ENCODE data around the gene OR51A7. TPM values are rescaled to one million over a fixed set of nuclear protein-coding genes. Genes with fewer than 3 reads are reported as not detected.
"Not testable (repeated sequence)": the region's sequence is repeated elsewhere in the genome, so short reads cannot be mapped to it uniquely, and the experiment has no call there.

The OR51A7 gene
- total and polyA plus RNA-seq, 2 donors (not counting 3 experiments of a cell fraction or from before 2014, with no cell fraction given): not detected

GRCh38 chr11:4947505-4947904 is 43.9 kb downstream of the OR51A7 start, which contains the start of gene OR51A4:
TSS of gene OR51A4 (minus strand) at chr11:4947605. CDS start at chr11:4947100, 505 bp downstream.
- BruUV-seq (replicated peaks): no TSS peak
- Histone ChIP-seq H3K9me3 (replicated peaks; ENCODE audit: control insufficient read depth, insufficient read depth, low read length) (no peaks in the 10 kb centered on the region), H3K27me3 (ENCODE audit: control insufficient read depth in 2 of 2, insufficient read depth in 2 of 2, low read length in 2 of 2) (no peaks in the 10 kb centered on the region), H4K20me1 (replicated peaks; ENCODE audit: control insufficient read depth, extremely low read depth, insufficient read depth, low read length) (no peaks in the 10 kb centered on the region), H3K9ac (replicated peaks; ENCODE audit: extremely low read depth, insufficient read depth, low read length) (no peak within 1 kb of the TSS), H3K4me2 (ENCODE audit: insufficient read depth, low read length) (no peak within 1 kb of the TSS), H3K9me1 (replicated peaks; ENCODE audit: control insufficient read depth, extremely low read depth, insufficient read depth, low read length) (no peaks in the 10 kb centered on the region), H3K27ac (ENCODE audit: insufficient read depth, low read depth, low read length) (no peak within 1 kb of the TSS), H2AFZ (ENCODE audit: low read depth, low read length) (no peak within 1 kb of the TSS), H3K79me2 (ENCODE audit: control insufficient read depth, insufficient read depth, low read length) (no peaks in the 10 kb centered on the region), H3K4me1 (ENCODE audit: control insufficient read depth, extremely low read depth, insufficient read depth, low read length) (no peaks in the 10 kb centered on the region), H3K36me3 (ENCODE audit: control insufficient read depth in 2 of 2, extremely low read depth in 1 of 2, insufficient read depth in 2 of 2, low read length in 2 of 2) (no peaks in the 10 kb centered on the region), H3K4me3 (replicated peaks in 1 of 3; ENCODE audit: insufficient read depth in 1 of 3, low read depth in 1 of 3, low read length in 3 of 3) (no peak within 1 kb of the TSS)
- intact Hi-C loops (cut with micrococcal nuclease): no loop called here
- CTCF ChIA-PET: no interaction called here
- no peak for TF ChIP-seq MAX (IDR thresholded peaks at IDR 0.05; ENCODE audit: insufficient read depth, insufficient read length)
- TF ChIP-seq FOS (IDR thresholded peaks at IDR 0.05; ENCODE audit: borderline replicate concordance, insufficient read depth, low read length): no peak
- no peak for TF ChIP-seq GATA2 (IDR thresholded peaks at IDR 0.05; ENCODE audit: insufficient read depth, insufficient read length, low read depth, low read length)
- no peak for TF ChIP-seq POLR2A (IDR thresholded peaks at IDR 0.05; ENCODE audit: low read depth, low read length)
- no peak for TF ChIP-seq POLR2AphosphoS5 (IDR thresholded peaks at IDR 0.05; ENCODE audit: insufficient read depth, low read depth, low read length)
- no peak for TF ChIP-seq EZH2 (IDR thresholded peaks at IDR 0.05; ENCODE audit: borderline replicate concordance, low read depth, low read length, severe bottlenecking)
- TF ChIP-seq MYC (IDR thresholded peaks at IDR 0.05; ENCODE audit: low read depth, low read length): no peak
- TF ChIP-seq CTCF (IDR thresholded peaks at IDR 0.05; ENCODE audit: extremely low read depth in 1 of 2, insufficient read depth in 1 of 2, low read depth in 1 of 2, low read length in 2 of 2): no peak
- TF ChIP-seq JUN (IDR thresholded peaks at IDR 0.05; ENCODE audit: borderline replicate concordance, insufficient read depth, insufficient read length, low read depth): no peak
- POLR2A ChIA-PET: no interaction called here
- dilution Hi-C loops (cut with MboI; ENCODE audit: extremely low pct_ligation_motif_present, low sequenced_read_pairs): no loop called here
- DNase-seq (ENCODE audit: low read depth, low spot score): no peak
- no peak for FAIRE-seq

- BruUV-seq (replicated peaks); H3K9me1 ChIP-seq (replicated peaks; ENCODE audit: control insufficient read depth, extremely low read depth, insufficient read depth, low read length); H3K4me2 ChIP-seq (ENCODE audit: insufficient read depth, low read length); CTCF ChIA-PET; H4K20me1 ChIP-seq (replicated peaks; ENCODE audit: control insufficient read depth, extremely low read depth, insufficient read depth, low read length); dilution Hi-C loops (cut with MboI; ENCODE audit: extremely low pct_ligation_motif_present, low sequenced_read_pairs); H3K79me2 ChIP-seq (ENCODE audit: control insufficient read depth, insufficient read depth, low read length); H2AFZ ChIP-seq (ENCODE audit: low read depth, low read length); H3K36me3 ChIP-seq (ENCODE audit: control insufficient read depth in 2 of 2, extremely low read depth in 1 of 2, insufficient read depth in 2 of 2, low read length in 2 of 2); H3K4me1 ChIP-seq (ENCODE audit: control insufficient read depth, extremely low read depth, insufficient read depth, low read length); H3K27ac ChIP-seq (ENCODE audit: insufficient read depth, low read depth, low read length); POLR2A ChIA-PET; H3K4me3 ChIP-seq (replicated peaks in 1 of 3; ENCODE audit: insufficient read depth in 1 of 3, low read depth in 1 of 3, low read length in 3 of 3); H3K9ac ChIP-seq (replicated peaks; ENCODE audit: extremely low read depth, insufficient read depth, low read length); H3K27me3 ChIP-seq (ENCODE audit: control insufficient read depth in 2 of 2, insufficient read depth in 2 of 2, low read length in 2 of 2); DNase-seq (ENCODE audit: low read depth, low spot score); FAIRE-seq; H3K9me3 ChIP-seq (replicated peaks; ENCODE audit: control insufficient read depth, insufficient read depth, low read length): not testable (repeated sequence)
- intact Hi-C loops (cut with micrococcal nuclease): loop anchor here (1.0 kb wide), 1 partner anchor 10 kb away; no protein-coding TSS in a partner anchor
These were observed 52.0 kb downstream of the OR51A7 start, which contains the start of gene OR51A2 for GRCh38 chr11:4955613-4956012. TSS of gene OR51A2 (minus strand) at chr11:4955713. CDS start at chr11:4955713, 0 bp downstream.

Measured in endothelial cell of umbilical vein (primary cell).